H1 (cell line): ENCODE data around the gene TMEM45A. TPM values are rescaled to one million over a fixed set of nuclear protein-coding genes. Genes with fewer than 3 reads are reported as not detected.

ENCODE experiments used
- ATF2 ChIP-seq: IDR thresholded peaks from 2 replicates; pipeline ENCODE4 v1.6.1; 2012; ENCODE audit warnings: low read length, inconsistent platforms
- CBX5 ChIP-seq: fragments of 300-800, 300-1000 bp; sonication (generic); IDR thresholded peaks from 2 replicates; pipeline ENCODE4 v1.7.1; 2016; ENCODE audit warnings: antibody characterized with exemption, low read length, low read depth
- E2F6 ChIP-seq: IDR thresholded peaks from 2 replicates; pipeline ENCODE4 v1.6.1; 2012; ENCODE audit warnings: inconsistent platforms
- GTF2F1 ChIP-seq: IDR thresholded peaks from 2 replicates; pipeline ENCODE4 v1.6.1; 2012; ENCODE audit warnings: low read depth, low read length, improper control_type of control experiment, borderline replicate concordance
- HDAC2 ChIP-seq, 2 experiments: fragments of 300-600 bp in 1 of 2; sonication (generic) in 1 of 2; IDR thresholded peaks; 2 replicates each; pipeline ENCODE4 v1.6.1; 2011 to 2012; ENCODE audit warnings: low read depth in 2 of 2, low read length in 2 of 2, mild to moderate bottlenecking in 2 of 2, moderate library complexity in 2 of 2, borderline replicate concordance in 1 of 2, inconsistent platforms in 1 of 2
- NRF1 ChIP-seq: IDR thresholded peaks from 2 replicates; pipeline ENCODE4 v1.6.1; 2011; ENCODE audit warnings: mild to moderate bottlenecking, low read depth, low read length, improper control_type of control experiment
- SIRT6 ChIP-seq: IDR thresholded peaks from one replicate; pipeline ENCODE4 v1.7.1; 2012; ENCODE audit warnings: low read length, inconsistent platforms
- polyA plus RNA-seq, 7 experiments: library from polyadenylated mRNA; depleted of rRNA in 3 of 7; stranded (reverse) in 5 of 7; unstranded in 2 of 7; fragments of >200 nt in 5 of 7; fragments of 200-250 nt in 2 of 7; gene quantifications; 1 replicate in 5 of 7; 2 replicates in 1 of 7; 4 replicates in 1 of 7; pipeline versions ENCODE4 v1.2.1 to v1.2.3, GENCODE V29; 2011 to 2013; ENCODE audit warnings: missing spikeins in 2 of 7, mixed read lengths in 2 of 7
- total RNA-seq: library from RNA; stranded (reverse); fragmentation: NEBNext Ultra II Directional; extraction: Animal tissue kit (Norgen Biotek cat#: 25700); gene quantifications from 2 replicates; pipeline ENCODE4 v1.2.1, GENCODE V29; 2021

Gene TMEM45A
- total and polyA plus RNA-seq, 2 of the 8 experiments (the other 6 are each of a cell fraction or from before 2014, with no cell fraction given) = 12.9 to 14.2 TPM

- no peak for TF ChIP-seq HDAC2 (IDR thresholded peaks at IDR 0.05; ENCODE audit: borderline replicate concordance in 1 of 2, low read depth in 2 of 2, low read length in 2 of 2)
- no peak for TF ChIP-seq GTF2F1
- no peak for TF ChIP-seq ATF2
- TF ChIP-seq CBX5 = no peak
- no peak for TF ChIP-seq SIRT6
- no peak for TF ChIP-seq NRF1
- TF ChIP-seq E2F6 = no peak
Observed at GRCh38 chr3:100455841-100456550, 36.4 kb upstream of the TMEM45A start (continued).
